Parathyroid adenoma (tissue), 2 donors: Measurements from ENCODE around the gene PNPLA3.

Source experiments
- H2AFZ ChIP-seq: fragments of 300-600 bp; sonication (generic); one replicate; pipeline ENCODE4 v1.7.0; 2017; ENCODE audit warnings: antibody characterized with exemption, mild to moderate bottlenecking
- H3K27ac ChIP-seq: fragments of 300-600 bp; sonication (generic); one replicate; pipeline ENCODE4 v1.7.0; 2017
- H3K27me3 ChIP-seq: fragments of 300-600 bp; sonication (generic); one replicate; pipeline ENCODE4 v1.7.0; 2017; ENCODE audit warnings: low read length; ENCODE audit not compliant: control insufficient read depth, insufficient read depth
- H3K36me3 ChIP-seq: fragments of 300-600 bp; sonication (generic); one replicate; pipeline ENCODE4 v1.7.0; 2017; ENCODE audit warnings: low read length; ENCODE audit not compliant: control insufficient read depth, insufficient read depth
- H3K4me1 ChIP-seq: fragments of 300-600 bp; sonication (generic); one replicate; pipeline ENCODE4 v1.7.0; 2017; ENCODE audit warnings: control low read depth
- H3K4me2 ChIP-seq: fragments of 300-600 bp; sonication (generic); one replicate; pipeline ENCODE4 v1.7.0; 2017; ENCODE audit warnings: low read length
- H3K4me3 ChIP-seq: fragments of 300-600 bp; sonication (generic); one replicate; pipeline ENCODE4 v1.7.0; 2017; ENCODE audit warnings: low read depth, low read length
- H3K79me2 ChIP-seq: fragments of 300-600 bp; sonication (generic); one replicate; pipeline ENCODE4 v1.7.0; 2017; ENCODE audit warnings: control low read depth
- H3K9ac ChIP-seq: fragments of 300-600 bp; sonication (generic); one replicate; pipeline ENCODE4 v1.7.0; 2017; ENCODE audit warnings: mild to moderate bottlenecking
- H3K9me3 ChIP-seq: fragments of 300-600 bp; sonication (generic); one replicate; pipeline ENCODE4 v1.7.0; 2017; ENCODE audit warnings: low read length; ENCODE audit not compliant: control insufficient read depth
- TF ChIP-seq, protein P1 (sequence below): fragments of 300-600 bp; sonication (generic); IDR thresholded peaks from one replicate; pipeline ENCODE4 v1.7.0; 2017; ENCODE audit warnings: antibody characterized with exemption, mild to moderate bottlenecking
- donor health status: primary hyperparathyroidism.

The PNPLA3 gene

DNA sequence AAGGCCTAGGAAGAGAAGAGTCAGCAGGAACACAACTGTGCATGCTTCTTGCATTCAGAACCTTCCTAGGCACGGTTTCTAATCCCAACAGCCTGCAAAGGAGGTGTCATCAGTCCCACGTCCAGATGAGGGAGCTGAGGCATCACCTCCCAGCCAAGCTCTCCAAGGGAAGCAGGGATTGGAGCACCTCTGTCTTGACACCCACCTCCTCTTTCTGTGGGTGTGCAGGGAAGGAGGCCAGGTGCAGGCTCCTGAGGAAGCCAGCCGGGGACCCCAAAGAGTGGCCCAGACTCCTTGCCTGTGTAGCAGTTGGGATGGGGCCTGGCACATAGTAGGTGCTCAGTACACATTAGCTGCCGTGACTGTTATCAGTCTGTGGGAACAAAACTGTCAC lies 33.7 kb upstream of the PNPLA3 start:
- H3K27ac ChIP-seq = no peak overlapping the region
- TF ChIP-seq, protein P1, sequence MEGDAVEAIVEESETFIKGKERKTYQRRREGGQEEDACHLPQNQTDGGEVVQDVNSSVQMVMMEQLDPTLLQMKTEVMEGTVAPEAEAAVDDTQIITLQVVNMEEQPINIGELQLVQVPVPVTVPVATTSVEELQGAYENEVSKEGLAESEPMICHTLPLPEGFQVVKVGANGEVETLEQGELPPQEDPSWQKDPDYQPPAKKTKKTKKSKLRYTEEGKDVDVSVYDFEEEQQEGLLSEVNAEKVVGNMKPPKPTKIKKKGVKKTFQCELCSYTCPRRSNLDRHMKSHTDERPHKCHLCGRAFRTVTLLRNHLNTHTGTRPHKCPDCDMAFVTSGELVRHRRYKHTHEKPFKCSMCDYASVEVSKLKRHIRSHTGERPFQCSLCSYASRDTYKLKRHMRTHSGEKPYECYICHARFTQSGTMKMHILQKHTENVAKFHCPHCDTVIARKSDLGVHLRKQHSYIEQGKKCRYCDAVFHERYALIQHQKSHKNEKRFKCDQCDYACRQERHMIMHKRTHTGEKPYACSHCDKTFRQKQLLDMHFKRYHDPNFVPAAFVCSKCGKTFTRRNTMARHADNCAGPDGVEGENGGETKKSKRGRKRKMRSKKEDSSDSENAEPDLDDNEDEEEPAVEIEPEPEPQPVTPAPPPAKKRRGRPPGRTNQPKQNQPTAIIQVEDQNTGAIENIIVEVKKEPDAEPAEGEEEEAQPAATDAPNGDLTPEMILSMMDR = no peak
- no peaks in the 10 kb centered on the region for H3K4me1 ChIP-seq

DNA sequence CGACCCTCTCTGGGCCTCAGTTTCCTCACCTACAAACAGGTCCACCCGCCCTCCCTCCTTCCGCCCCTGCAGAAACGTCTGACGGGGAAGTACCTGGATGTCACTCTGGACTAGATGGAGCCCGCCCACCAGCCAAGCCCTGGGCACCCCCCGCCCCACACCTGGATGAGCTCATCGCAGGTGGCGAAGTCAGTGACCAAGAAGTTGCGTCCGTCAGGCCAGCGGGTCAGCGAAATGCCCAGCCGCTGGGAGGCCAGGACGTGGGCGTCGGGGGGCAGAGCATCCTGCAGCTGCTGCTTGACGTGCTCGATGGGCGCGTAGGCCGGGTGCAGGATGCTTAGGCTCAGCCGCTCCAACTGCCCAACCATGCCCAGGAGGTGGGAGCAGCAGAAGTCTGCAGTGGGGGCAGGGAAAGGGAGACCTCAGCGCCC lies 32.7 kb upstream of the PNPLA3 start:
- H2AFZ ChIP-seq = no peak overlapping the region
- H3K36me3 ChIP-seq = no peaks in the 10 kb centered on the region
- H3K79me2 ChIP-seq = no peaks in the 10 kb centered on the region
- H3K27me3 ChIP-seq = peaks cover 4% of the 10 kb centered on the region
- H3K4me1 ChIP-seq = no peaks in the 10 kb centered on the region
- no peak overlapping the region for H3K9ac ChIP-seq
- H3K27ac ChIP-seq = no peak overlapping the region
- TF ChIP-seq, protein P1 = no peak
- H3K4me2 ChIP-seq = no peak overlapping the region
- H3K4me3 ChIP-seq = no peak overlapping the region
- no peaks in the 10 kb centered on the region for H3K9me3 ChIP-seq

More for the DNA sequence above, 33.7 kb upstream of the PNPLA3 start:
- H3K9me3 ChIP-seq = no peaks in the 10 kb centered on the region
- no peak overlapping the region for H3K4me2 ChIP-seq
- H2AFZ ChIP-seq = no peak overlapping the region
- H3K27me3 ChIP-seq = peaks cover 4% of the 10 kb centered on the region
- H3K79me2 ChIP-seq = no peaks in the 10 kb centered on the region
- H3K36me3 ChIP-seq = no peaks in the 10 kb centered on the region
- no peak overlapping the region for H3K9ac ChIP-seq
- no peak overlapping the region for H3K4me3 ChIP-seq

DNA sequence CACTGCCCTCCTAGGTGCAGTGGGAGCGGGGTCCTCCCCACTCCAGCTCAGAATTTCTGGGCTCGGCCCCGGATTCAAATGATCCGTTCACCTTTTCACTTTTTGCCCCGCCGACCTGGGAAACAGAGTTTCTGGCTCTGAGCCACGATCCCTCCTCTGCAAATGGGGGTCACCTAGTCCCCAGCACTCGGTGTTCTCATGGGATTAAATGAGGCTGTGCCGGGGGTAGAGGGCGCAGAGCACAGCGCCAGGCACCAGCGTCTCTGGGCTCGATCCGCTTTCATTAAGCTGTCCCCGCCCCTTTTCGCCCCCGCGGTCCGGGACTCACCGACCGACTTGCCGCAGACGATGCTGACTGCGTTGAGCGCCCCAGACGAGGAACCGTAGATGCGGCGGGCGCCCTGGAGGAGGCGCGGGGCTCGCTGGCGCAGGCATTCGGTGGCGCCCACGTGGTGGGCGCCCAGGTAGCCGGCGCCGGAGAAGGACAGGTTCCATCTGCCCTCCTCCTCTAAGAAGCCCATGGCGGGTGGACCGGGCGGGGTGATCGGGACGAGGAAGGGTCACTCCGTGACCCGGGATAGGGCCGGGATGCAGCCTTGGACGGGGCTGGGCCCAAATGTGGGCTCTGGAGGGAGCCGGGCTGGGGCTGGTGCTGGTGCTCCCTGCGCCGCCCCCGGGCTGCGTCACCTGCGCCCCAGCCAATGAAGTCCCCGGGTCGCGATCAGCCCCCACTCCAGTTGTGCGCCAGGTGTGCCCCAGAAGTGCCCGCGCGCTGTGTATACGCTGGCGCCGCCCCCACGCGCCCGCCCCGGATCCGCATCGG lies 32.0 kb upstream of the PNPLA3 start, which contains the start of gene PNPLA5:
TSS of gene PNPLA5 (minus strand) at position 654 of the 823 bp plus-strand sequence. CDS start at position 521, 133 bp downstream.
- peaks cover 4% of the 10 kb centered on the region for H3K27me3 ChIP-seq
- no peak within 1 kb of the TSS for H3K4me2 ChIP-seq
- no peaks in the 10 kb centered on the region for H3K4me1 ChIP-seq
- no peak within 1 kb of the TSS for H3K9ac ChIP-seq
- peak within 1 kb of the TSS; percentile 53 for H2AFZ ChIP-seq
- H3K79me2 ChIP-seq = no peaks in the 10 kb centered on the region
- TF ChIP-seq, protein P1 = no peak
- no peak within 1 kb of the TSS for H3K27ac ChIP-seq
- H3K9me3 ChIP-seq = no peaks in the 10 kb centered on the region
- no peaks in the 10 kb centered on the region for H3K36me3 ChIP-seq
- H3K4me3 ChIP-seq = peak within 1 kb of the TSS; percentile 4

DNA sequence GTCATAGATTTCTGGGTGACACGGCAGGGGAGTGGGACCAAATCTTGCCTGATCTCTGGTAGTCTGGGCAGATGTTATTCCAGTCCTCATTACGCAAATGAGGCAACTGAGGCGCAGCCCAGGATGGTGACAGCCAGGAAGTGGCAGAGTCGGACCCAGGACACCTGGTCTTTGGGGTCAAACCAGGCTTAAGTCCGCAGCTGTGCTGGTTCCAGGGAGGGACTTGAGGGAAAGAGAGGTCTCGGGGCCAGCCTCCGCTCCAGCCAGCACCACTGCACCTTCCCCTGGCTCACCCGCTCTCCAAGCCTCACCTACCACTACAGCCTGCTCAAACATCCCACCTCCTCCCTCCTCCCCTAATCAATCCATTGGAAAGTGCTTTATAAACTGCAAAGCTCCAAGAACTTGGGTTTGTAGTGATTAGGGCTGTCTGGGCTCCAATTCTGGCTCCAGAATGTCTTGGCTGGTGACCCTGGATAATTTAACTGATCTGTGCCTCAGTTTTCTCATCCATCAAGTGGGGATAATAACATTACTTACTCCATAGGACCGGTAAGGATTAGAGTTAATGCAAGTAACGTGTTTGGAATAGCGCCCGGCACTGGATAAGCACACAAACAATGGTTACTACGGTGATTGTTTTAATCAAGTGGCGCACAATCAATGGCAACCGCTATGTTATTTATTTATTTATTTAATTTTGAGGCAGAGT lies 31.3 kb upstream of the PNPLA3 start:
- Histone ChIP-seq H3K27ac (no peak overlapping the region), H3K9ac (no peak overlapping the region), H3K9me3 (no peaks in the 10 kb centered on the region), H3K4me2 (no peak overlapping the region), H3K4me1 (no peaks in the 10 kb centered on the region), H3K4me3 (no peak overlapping the region), H3K27me3 (peaks cover 4% of the 10 kb centered on the region), H2AFZ (peak overlapping the region; percentile 53), H3K79me2 (no peaks in the 10 kb centered on the region), H3K36me3 (no peaks in the 10 kb centered on the region)
- TF ChIP-seq, protein P1 = no peak
